ENCODE data around the gene C22orf23. TPM values are rescaled to one million over a fixed set of nuclear protein-coding genes. Genes with fewer than 3 reads are reported as not detected.

Gene C22orf23
- total RNA-seq, 6 experiments from 2014 or later, result 0.43 to 0.73 (median 0.54) TPM

DNA sequence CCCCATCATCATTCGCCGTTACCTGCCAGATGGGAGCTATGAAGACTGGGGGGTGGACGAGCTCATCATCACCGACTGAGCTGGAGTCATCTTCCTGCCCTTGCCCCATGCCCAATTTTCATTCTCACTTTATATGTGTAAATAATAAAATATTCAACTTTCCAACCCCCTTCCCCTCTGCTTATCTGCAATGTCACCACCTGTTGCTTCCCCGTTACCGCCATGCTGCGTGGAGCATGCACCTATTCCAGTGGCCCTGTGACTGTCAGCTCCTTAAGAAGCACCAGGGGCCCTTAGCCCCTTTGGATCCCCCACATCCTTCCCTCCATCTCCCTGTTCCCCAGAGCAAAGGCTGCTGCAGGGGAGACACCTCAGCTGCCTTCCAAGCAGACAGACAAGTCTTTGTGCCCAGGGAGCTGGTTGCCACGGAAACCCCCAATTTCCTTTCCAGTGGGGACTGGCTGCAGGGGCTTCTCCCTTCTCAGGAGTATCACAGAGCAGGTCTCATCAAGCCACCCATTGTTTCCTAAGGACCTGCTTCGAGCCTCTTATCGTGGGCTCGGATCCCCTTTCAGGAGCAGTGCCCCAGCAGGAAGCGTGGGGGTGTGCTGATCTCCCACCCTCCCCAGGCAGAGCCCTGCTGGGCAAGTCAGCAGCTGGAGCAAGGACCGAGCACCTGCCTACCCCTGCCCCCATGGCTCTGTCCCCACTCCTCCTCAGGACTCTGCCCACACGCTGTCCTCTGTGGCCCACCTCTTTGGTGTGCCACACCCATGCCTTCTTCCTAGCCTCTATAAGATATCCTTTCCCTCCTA is 14.4 kb upstream of the C22orf23 start:
- H3K4me1 Mint-ChIP-seq (ENCODE audit: low read depth), result peaks cover 19% of the 10 kb centered on the region
- H3K4me3 Mint-ChIP-seq, result no peak overlapping the region
- TF ChIP-seq, protein P1, sequence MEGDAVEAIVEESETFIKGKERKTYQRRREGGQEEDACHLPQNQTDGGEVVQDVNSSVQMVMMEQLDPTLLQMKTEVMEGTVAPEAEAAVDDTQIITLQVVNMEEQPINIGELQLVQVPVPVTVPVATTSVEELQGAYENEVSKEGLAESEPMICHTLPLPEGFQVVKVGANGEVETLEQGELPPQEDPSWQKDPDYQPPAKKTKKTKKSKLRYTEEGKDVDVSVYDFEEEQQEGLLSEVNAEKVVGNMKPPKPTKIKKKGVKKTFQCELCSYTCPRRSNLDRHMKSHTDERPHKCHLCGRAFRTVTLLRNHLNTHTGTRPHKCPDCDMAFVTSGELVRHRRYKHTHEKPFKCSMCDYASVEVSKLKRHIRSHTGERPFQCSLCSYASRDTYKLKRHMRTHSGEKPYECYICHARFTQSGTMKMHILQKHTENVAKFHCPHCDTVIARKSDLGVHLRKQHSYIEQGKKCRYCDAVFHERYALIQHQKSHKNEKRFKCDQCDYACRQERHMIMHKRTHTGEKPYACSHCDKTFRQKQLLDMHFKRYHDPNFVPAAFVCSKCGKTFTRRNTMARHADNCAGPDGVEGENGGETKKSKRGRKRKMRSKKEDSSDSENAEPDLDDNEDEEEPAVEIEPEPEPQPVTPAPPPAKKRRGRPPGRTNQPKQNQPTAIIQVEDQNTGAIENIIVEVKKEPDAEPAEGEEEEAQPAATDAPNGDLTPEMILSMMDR (IDR thresholded peaks at IDR 0.05), result no peak
- no peaks in the 10 kb centered on the region for H3K9me3 Mint-ChIP-seq
- H3K27me3 Mint-ChIP-seq (ENCODE audit: insufficient read depth), result no peaks in the 10 kb centered on the region
- no peak overlapping the region for H3K27ac Mint-ChIP-seq
- DNase-seq, result no peak
- H3K36me3 Mint-ChIP-seq (ENCODE audit: low read depth), result peaks cover 23% of the 10 kb centered on the region

GRCh38 chr22:37967147-37967546 is 13.7 kb upstream of the C22orf23 start:
- no peaks in the 10 kb centered on the region for H3K9me3 Mint-ChIP-seq
- no peak overlapping the region; the same call in 1 of the 2 replicates for H3K27ac Mint-ChIP-seq
- no peaks in the 10 kb centered on the region for H3K27me3 Mint-ChIP-seq (ENCODE audit: insufficient read depth)
- DNase-seq, result no peak
- H3K4me1 Mint-ChIP-seq (ENCODE audit: low read depth), result peaks cover 19% of the 10 kb centered on the region
- TF ChIP-seq, protein P1 (IDR thresholded peaks at IDR 0.05), result no peak
- H3K36me3 Mint-ChIP-seq (ENCODE audit: low read depth), result peaks cover 23% of the 10 kb centered on the region
- no peak overlapping the region for H3K4me3 Mint-ChIP-seq

- Mint-ChIP-seq H3K9me3 (no peaks in the 10 kb centered on the region), H3K4me3 (no peak overlapping the region; the same call in 1 of the 2 replicates), H3K4me1 (ENCODE audit: low read depth) (peaks cover 19% of the 10 kb centered on the region), H3K27ac (peak overlapping the region; percentile 14; the same call in 1 of the 2 replicates), H3K36me3 (ENCODE audit: low read depth) (peaks cover 31% of the 10 kb centered on the region), H3K27me3 (ENCODE audit: insufficient read depth) (no peaks in the 10 kb centered on the region)
- no peak for DNase-seq
- TF ChIP-seq, protein P1 (IDR thresholded peaks at IDR 0.05), result no peak
Measured at GRCh38 chr22:37965940-37966664, 12.7 kb upstream of the C22orf23 start.

DNA sequence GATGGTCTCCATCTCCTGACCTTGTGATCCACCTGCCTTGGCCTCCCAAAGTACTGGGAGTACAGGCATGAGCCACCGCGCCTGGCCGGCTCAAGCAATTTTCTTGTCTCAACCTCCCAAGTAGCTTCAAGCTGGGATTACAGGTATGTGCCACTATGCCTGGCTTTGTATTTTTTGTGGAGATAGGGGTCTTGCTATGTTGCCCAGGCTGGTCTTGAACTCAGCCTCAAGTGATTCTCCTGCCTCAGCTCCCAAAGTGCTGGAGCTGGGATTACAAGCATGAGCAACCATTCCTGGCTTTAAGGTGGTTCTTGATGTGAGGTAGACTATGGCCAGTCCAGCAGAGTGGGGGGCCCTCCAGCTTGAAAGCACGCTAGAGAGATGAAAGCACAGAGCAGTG is 7.7 kb upstream of the C22orf23 start:
- Mint-ChIP-seq H3K9me3 (no peaks in the 10 kb centered on the region), H3K4me1 (ENCODE audit: low read depth) (peaks cover 12% of the 10 kb centered on the region), H3K27me3 (ENCODE audit: insufficient read depth) (peaks cover 3% of the 10 kb centered on the region; the same call in 1 of the 2 replicates), H3K36me3 (ENCODE audit: low read depth) (peaks cover 41% of the 10 kb centered on the region), H3K27ac (no peak overlapping the region), H3K4me3 (no peak overlapping the region)
- TF ChIP-seq, protein P1 (IDR thresholded peaks at IDR 0.05), result no peak
- no peak for DNase-seq

DNA sequence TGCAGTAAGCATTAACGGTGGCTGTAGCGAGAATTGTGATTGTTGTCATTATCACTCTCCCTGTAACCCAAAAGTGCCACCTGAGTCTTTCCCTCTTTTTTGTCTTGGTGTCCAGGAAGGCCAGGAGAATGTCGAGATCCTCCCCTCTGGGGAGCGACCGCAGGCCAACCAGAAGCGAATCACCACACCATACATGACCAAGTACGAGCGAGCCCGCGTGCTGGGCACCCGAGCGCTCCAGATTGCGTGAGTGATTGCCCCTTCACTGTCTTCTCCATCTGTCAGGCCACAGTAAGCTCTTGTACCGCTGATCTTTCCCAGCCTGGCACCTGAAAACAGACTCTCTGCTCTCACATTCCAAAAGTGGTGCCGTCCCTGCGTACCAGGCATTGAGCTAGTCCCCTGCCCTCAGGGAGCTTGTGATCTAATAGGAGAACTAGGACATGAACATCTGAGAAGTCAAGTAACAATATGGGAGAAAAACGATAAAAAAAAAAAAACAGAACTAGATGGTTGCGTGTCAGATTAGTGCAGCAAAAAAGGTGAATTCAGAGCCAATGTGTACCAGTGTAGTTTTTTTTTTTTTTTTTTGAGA is 5.9 kb upstream of the C22orf23 start:
- Mint-ChIP-seq H3K36me3 (ENCODE audit: low read depth) (peaks cover 38% of the 10 kb centered on the region), H3K4me3 (no peak overlapping the region), H3K27me3 (ENCODE audit: insufficient read depth) (peaks cover 3% of the 10 kb centered on the region; the same call in 1 of the 2 replicates), H3K9me3 (no peaks in the 10 kb centered on the region), H3K4me1 (ENCODE audit: low read depth) (peaks cover 9% of the 10 kb centered on the region), H3K27ac (no peak overlapping the region; the same call in 1 of the 2 replicates)
- TF ChIP-seq, protein P1 (IDR thresholded peaks at IDR 0.05), result no peak
- no peak for DNase-seq
